Keratinocyte (primary cell): ENCODE results near the gene COX4I1. TPM values are rescaled to one million over a fixed set of nuclear protein-coding genes. Genes with fewer than 3 reads are reported as not detected.

ENCODE experiments used
- DNase-seq: peaks from one replicate; pipeline ENCODE4 v3.0.0-alpha.2; 2011; ENCODE audit warnings: low read depth, missing footprints, low spot score
- FAIRE-seq: peaks from 2 replicates; lab custom pipeline; 2011; peaks lifted over from hg19 to GRCh38; lab: Jason Lieb, UNC
- H2AFZ ChIP-seq: 2 replicates; pipeline ENCODE4 v1.6.0; 2012; ENCODE audit warnings: low read length, control low read depth, inconsistent platforms; ENCODE audit not compliant: control insufficient read depth
- H3K27ac ChIP-seq: 2 replicates; pipeline ENCODE4 v1.5.1; 2011; ENCODE audit warnings: low read length; ENCODE audit not compliant: control insufficient read depth, insufficient read depth
- H3K27me3 ChIP-seq: 3 replicates; pipeline ENCODE4 v1.6.0; 2011; ENCODE audit warnings: low read length; ENCODE audit not compliant: control insufficient read depth, insufficient read depth; ENCODE audit errors: extremely low read depth
- H3K36me3 ChIP-seq, 2 experiments: 2 replicates in 1 of 2; 3 replicates in 1 of 2; pipeline ENCODE4 v1.5.1; 2011; ENCODE audit warnings: low read length in 2 of 2, mild to moderate bottlenecking in 1 of 2; ENCODE audit not compliant: control insufficient read depth in 2 of 2, insufficient read depth in 2 of 2; ENCODE audit errors: extremely low read depth in 1 of 2
- H3K4me1 ChIP-seq: 3 replicates; pipeline ENCODE4 v1.5.1; 2011; ENCODE audit warnings: low read length; ENCODE audit not compliant: control insufficient read depth, insufficient read depth; ENCODE audit errors: extremely low read depth
- H3K4me2 ChIP-seq: 3 replicates; pipeline ENCODE4 v1.6.0; 2011; ENCODE audit warnings: low read depth, low read length; ENCODE audit not compliant: control insufficient read depth, insufficient read depth; ENCODE audit errors: extremely low read depth
- H3K4me3 ChIP-seq, 3 experiments: fragments of 200-600 bp in 1 of 3; sonication (generic) in 1 of 3; 2 replicates in 2 of 3; 3 replicates in 1 of 3; pipeline ENCODE4 v1.5.1; 2011 to 2016; ENCODE audit warnings: low read length in 3 of 3, mild to moderate bottlenecking in 3 of 3, control low read depth in 2 of 3, inconsistent platforms in 1 of 3, low read depth in 1 of 3, mixed read lengths in 1 of 3, mixed run types in 1 of 3, moderate library complexity in 1 of 3; ENCODE audit not compliant: control insufficient read depth in 2 of 3, insufficient read depth in 2 of 3; ENCODE audit errors: extremely low read depth in 1 of 3
- H3K79me2 ChIP-seq: 2 replicates; pipeline ENCODE4 v1.6.0; 2012; ENCODE audit warnings: low read length; ENCODE audit not compliant: control insufficient read depth, insufficient read depth
- H3K9ac ChIP-seq: 3 replicates; pipeline ENCODE4 v1.6.0; 2011; ENCODE audit warnings: low read length; ENCODE audit not compliant: control insufficient read depth, insufficient read depth; ENCODE audit errors: extremely low read depth
- H3K9me1 ChIP-seq: 3 replicates; pipeline ENCODE4 v1.6.0; 2011; ENCODE audit warnings: low read length; ENCODE audit not compliant: control insufficient read depth, insufficient read depth; ENCODE audit errors: extremely low read depth
- H3K9me3 ChIP-seq: 2 replicates; pipeline ENCODE4 v1.5.1; 2012; ENCODE audit warnings: low read depth, low read length; ENCODE audit not compliant: control insufficient read depth
- H4K20me1 ChIP-seq: 3 replicates; pipeline ENCODE4 v1.6.0; 2011; ENCODE audit warnings: low read length; ENCODE audit not compliant: control insufficient read depth, insufficient read depth; ENCODE audit errors: extremely low read depth
- EZH2 ChIP-seq: IDR thresholded peaks from one replicate; pipeline ENCODE4 v1.6.1; 2012; ENCODE audit warnings: inconsistent platforms, mild to moderate bottlenecking, low read length, moderate library complexity
- dilution Hi-C: fragments of 300-500 bp; cut with MboI; formaldehyde crosslinking; loops from one replicate; pipeline ENCODE4 v1.7.0; 2020; ENCODE audit warnings: low sequenced_read_pairs; ENCODE audit not compliant: extremely low pct_ligation_motif_present
- polyA minus RNA-seq, 3 experiments: library from RNA; depleted of rRNA, polyadenylated mRNA; stranded (reverse); fragments of >200 nt; gene quantifications; 1 replicate in 1 of 3; 2 replicates in 1 of 3; 3 replicates in 1 of 3; pipeline ENCODE4 v1.2.3, GENCODE V29; 2011
- polyA plus RNA-seq, 5 experiments: library from polyadenylated mRNA; depleted of rRNA in 3 of 5; stranded (reverse) in 3 of 5; stranded (forward) in 1 of 5; unstranded in 1 of 5; fragments of >200 nt; gene quantifications; 1 replicate in 1 of 5; 2 replicates in 3 of 5; 3 replicates in 1 of 5; pipeline versions ENCODE4 v1.2.1 to v1.2.3, GENCODE V29; 2011 to 2012; ENCODE audit warnings: missing spikeins in 2 of 5, low read depth in 1 of 5, low replicate concordance in 1 of 5
- TF ChIP-seq, protein P1 (sequence below), 3 experiments: IDR thresholded peaks in 1 of 3; conservative IDR thresholded peaks in 1 of 3; optimal IDR thresholded peaks in 1 of 3; 2 replicates in 2 of 3; 3 replicates in 1 of 3; pipeline versions ENCODE3 to v1.5.1; 2011; ENCODE audit warnings: low read length in 3 of 3, mild to moderate bottlenecking in 3 of 3, moderate library complexity in 2 of 3, control low read depth in 1 of 3, inconsistent platforms in 1 of 3; ENCODE audit not compliant: insufficient read depth in 2 of 3; ENCODE audit errors: extremely low read depth in 1 of 3

The COX4I1 gene
- polyA plus RNA-seq = 712 to 809 TPM (median 781 TPM) in 3 replicates
- polyA plus RNA-seq (2011; ENCODE audit: low read depth) = 501 TPM
- 427 and 741 TPM in 2 replicates for polyA plus RNA-seq (2011; cell fraction: cytosol; rRNA removed)
- 321 and 366 TPM in 2 replicates for polyA plus RNA-seq (2011; cell fraction: nucleus; rRNA removed)
- 501 and 674 TPM in 2 replicates for polyA plus RNA-seq (2012; ENCODE audit: low replicate concordance)
- polyA minus RNA-seq = 242 to 333 TPM (median 249 TPM) in 3 replicates
- 266 TPM for polyA minus RNA-seq (2011; cell fraction: cytosol; rRNA and poly(A)+ RNA removed)
- polyA minus RNA-seq (2011; cell fraction: nucleus; rRNA and poly(A)+ RNA removed) = 54.6 and 72.2 TPM in 2 replicates

DNA sequence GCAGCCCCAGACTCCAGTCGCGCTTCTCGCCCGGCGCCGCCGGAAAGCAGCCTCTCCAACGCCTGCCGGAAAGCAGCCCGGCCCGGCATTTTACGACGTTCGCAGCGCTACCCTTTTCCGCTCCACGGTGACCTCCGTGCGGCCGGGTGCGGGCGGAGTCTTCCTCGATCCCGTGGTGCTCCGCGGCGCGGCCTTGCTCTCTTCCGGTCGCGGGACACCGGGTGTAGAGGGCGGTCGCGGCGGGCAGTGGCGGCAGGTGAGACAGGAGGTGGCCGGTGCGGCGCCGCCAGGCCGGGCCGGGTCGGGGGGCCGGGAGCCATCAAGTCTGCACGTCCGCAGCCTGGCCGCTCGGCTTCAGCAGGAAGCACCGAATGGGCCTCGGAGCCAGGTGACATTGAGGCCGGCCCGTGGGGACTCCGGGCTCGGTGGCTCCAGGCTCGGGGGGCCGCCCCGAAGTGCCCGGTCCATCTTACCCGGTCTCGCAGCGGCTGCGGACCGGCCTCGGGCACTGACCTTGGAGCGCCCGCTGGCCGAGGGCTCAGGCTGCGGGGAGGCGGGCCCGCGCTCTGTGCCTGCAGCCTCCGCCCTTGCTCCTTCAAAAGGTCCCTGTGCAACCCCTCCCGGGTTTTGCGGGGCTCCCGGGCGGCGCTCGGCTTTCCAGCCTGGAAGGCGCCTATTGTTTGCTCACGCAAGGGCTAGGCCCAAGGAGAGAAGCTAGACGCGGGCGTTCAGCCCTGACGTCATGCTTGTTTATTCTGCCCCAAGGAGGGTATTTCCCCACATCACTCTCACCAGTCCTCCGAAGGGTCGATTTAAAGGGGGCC lies at the start of gene COX4I1, which contains the start of gene EMC8:
Gene COX4I1, plus strand, starts transcription at position 199 of the 824 bp plus-strand sequence. CDS start 1,511 bp downstream, outside the sequence.
Gene EMC8, minus strand, starts transcription at position 48 of the 824 bp plus-strand sequence. CDS start 249 bp downstream, outside the sequence.
- DNase-seq = peak; percentile 59
- peaks cover 9% of the 10 kb centered on the region for H4K20me1 ChIP-seq
- peaks cover 22 to 44% of the 10 kb centered on the region in 2 experiments for H3K36me3 ChIP-seq
- peak within 1 kb of the TSS; percentile 79 for H3K9ac ChIP-seq
- H3K9me1 ChIP-seq = no peaks in the 10 kb centered on the region
- no peaks in the 10 kb centered on the region for H3K9me3 ChIP-seq
- H3K27ac ChIP-seq = peak within 1 kb of the TSS; percentile 80
- H3K4me3 ChIP-seq = peak within 1 kb of the TSS; percentile 88 to 99 (median 97)
- peaks cover 12% of the 10 kb centered on the region for H3K4me1 ChIP-seq
- TF ChIP-seq, protein P1, sequence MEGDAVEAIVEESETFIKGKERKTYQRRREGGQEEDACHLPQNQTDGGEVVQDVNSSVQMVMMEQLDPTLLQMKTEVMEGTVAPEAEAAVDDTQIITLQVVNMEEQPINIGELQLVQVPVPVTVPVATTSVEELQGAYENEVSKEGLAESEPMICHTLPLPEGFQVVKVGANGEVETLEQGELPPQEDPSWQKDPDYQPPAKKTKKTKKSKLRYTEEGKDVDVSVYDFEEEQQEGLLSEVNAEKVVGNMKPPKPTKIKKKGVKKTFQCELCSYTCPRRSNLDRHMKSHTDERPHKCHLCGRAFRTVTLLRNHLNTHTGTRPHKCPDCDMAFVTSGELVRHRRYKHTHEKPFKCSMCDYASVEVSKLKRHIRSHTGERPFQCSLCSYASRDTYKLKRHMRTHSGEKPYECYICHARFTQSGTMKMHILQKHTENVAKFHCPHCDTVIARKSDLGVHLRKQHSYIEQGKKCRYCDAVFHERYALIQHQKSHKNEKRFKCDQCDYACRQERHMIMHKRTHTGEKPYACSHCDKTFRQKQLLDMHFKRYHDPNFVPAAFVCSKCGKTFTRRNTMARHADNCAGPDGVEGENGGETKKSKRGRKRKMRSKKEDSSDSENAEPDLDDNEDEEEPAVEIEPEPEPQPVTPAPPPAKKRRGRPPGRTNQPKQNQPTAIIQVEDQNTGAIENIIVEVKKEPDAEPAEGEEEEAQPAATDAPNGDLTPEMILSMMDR (optimal IDR thresholded peaks at IDR 0.05 in 1 of 3, IDR thresholded peaks at IDR 0.05 in 1 of 3, conservative IDR thresholded peaks at IDR 0.05 in 1 of 3; ENCODE audit: extremely low read depth in 1 of 3, insufficient read depth in 2 of 3, low read length in 3 of 3) = no peak
- TF ChIP-seq EZH2 = no peak
- no peak for FAIRE-seq
- peak within 1 kb of the TSS; percentile 69 for H2AFZ ChIP-seq
- dilution Hi-C loops = no loop called here
- H3K4me2 ChIP-seq = peak within 1 kb of the TSS; percentile 99
- peaks cover 93% of the 10 kb centered on the region for H3K79me2 ChIP-seq
- H3K27me3 ChIP-seq = no peaks in the 10 kb centered on the region

GRCh38 chr16:85749771-85750145 lies 49.7 kb upstream of the COX4I1 start:
- no peak for DNase-seq

More at GRCh38 chr16:85749771-85750145, 49.7 kb upstream of the COX4I1 start:
- Histone ChIP-seq H3K27me3 (no peaks in the 10 kb centered on the region), H4K20me1 (peaks cover 12% of the 10 kb centered on the region), H3K27ac (peak overlapping the region; percentile 62), H3K9ac (peak overlapping the region; percentile 82), H3K9me1 (no peaks in the 10 kb centered on the region), H3K79me2 (peaks cover 39% of the 10 kb centered on the region), H3K4me2 (peak overlapping the region; percentile 81), H2AFZ (no peak overlapping the region), H3K4me1 (peaks cover 71% of the 10 kb centered on the region), H3K4me3 (peak overlapping the region; percentile 75 to 92 (median 80)), H3K9me3 (no peaks in the 10 kb centered on the region), H3K36me3 (peaks cover 6 to 18% of the 10 kb centered on the region in 2 experiments)
- no peak for FAIRE-seq
- dilution Hi-C loops = no loop called here
- TF ChIP-seq, protein P1 (optimal IDR thresholded peaks at IDR 0.05 in 1 of 3, IDR thresholded peaks at IDR 0.05 in 1 of 3, conservative IDR thresholded peaks at IDR 0.05 in 1 of 3; ENCODE audit: extremely low read depth in 1 of 3, insufficient read depth in 2 of 3, low read length in 3 of 3) = no peak
- no peak for TF ChIP-seq EZH2
